GM21423 (cell line): ENCODE results near the gene SLC25A19.
"Not testable (repeated sequence)": the region's sequence is repeated elsewhere in the genome, so short reads cannot be mapped to it uniquely, and the experiment has no call there.

Experiments
- ATAC-seq: cut with Tn5 transposase; IDR thresholded peaks from one replicate; pipeline ENCODE4 v1.9.1; 2021; ENCODE audit warnings: mild to moderate bottlenecking, moderate library complexity; ENCODE audit not compliant: unreplicated experiment

SLC25A19 gene

DNA sequence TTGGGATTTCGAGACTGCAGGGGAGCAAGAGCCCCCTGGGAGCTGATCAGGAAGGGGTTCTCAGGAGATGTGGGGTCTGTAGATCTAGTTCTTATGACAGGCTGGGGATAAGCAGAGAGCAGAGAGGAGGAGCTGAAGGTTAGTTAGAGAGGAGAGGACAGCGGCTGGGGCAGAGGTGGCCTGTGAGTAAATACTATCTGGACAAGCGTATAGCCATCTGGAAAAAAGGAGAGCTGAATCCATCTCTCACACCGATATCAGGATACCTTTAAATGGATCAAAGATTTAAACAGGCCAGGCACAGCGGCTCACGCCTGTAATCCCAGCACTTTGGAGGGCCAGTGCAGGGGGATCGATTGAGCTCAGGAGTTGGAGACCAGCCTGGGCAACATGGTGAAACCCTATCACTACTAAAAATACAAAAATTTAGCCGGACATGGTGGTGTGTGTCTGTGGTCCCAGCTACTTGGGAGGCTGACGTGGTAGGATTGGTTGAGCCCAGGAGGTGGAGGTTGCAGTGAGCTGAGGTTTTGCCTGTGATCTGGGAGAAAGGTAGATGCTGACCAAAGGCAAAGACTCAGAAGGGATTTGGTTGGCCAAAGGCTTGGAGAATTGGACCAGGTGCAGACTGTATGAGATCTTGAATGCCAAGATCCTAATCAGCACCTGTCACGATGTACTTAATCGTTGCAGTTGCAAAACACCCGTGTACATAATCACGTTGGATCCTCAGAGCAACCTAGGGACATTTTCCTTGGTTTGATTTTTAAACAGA lies 18.9 kb upstream of the SLC25A19 start:
- no peak for ATAC-seq

DNA sequence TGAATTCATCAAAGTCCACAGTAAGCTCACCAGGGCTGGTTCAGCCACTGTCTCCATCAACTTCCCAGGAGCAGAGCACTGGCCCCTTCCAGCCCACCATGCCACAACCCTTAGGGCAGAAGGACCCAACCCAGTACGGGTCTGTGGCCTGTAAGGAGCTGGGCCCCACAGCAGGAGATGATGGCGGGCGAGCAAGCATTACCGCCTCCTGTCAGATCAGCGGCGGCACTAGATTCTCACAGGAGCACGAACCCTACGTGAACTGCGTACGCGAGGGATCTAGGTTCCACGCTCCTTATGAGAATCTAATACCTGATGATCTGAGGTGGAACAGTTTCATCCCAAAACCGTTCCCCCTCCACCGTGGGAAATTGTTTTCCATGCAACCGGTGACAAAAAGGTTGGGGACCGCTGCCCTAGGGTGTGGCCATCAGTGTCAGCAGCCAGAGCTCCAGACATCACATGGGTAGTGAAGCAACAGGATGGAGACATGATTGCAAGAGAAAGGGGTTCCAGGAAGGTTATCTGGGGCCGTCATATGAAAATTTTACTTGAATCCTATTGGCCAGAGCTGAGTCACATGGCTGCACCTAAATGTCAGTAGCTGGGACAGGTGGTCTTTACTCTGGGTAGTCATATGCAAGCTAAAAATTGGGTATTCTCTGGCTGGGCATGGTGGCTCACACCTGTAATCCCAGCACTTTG lies 12.4 kb upstream of the SLC25A19 start:
- ATAC-seq = no peak

DNA sequence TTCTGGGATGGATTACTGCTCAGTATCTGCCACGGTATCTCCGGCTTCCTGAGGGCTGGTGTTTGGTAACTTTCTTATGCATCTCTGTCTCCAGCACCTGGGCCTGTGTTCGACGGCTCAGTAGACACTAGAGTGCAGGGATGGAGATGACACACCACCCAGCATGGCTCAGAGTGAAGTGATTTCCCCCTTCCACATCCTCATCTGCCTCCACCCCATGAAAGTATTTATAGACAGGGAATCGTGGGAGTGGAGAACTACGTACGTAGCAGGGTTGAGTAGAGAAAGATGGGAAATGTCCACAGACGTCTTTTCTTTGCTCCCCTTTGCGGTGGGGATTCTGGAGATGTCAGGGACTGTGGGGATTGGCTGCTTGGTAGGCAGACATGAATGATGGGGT lies 11.8 kb upstream of the SLC25A19 start:
- ATAC-seq = no peak

DNA sequence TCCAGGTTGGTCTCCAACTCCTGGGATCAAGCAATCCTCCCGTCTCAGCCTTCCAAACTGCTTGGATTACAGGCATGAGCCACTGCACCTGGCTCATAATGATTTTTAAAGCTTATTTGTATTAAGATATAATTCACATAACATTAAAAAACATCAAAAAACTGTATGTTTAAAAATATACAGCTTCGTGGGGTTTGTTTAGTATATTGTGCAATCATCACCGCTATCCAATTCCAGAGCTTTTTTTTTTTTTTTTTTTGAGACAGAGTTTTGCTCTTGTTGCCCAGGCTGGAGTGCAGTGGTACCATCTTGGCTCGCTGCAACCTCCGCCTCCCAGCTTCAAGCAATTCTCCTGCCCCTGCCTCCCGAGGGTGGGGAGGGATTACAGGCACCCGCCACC lies 11.0 kb upstream of the SLC25A19 start:
- ATAC-seq = no peak

DNA sequence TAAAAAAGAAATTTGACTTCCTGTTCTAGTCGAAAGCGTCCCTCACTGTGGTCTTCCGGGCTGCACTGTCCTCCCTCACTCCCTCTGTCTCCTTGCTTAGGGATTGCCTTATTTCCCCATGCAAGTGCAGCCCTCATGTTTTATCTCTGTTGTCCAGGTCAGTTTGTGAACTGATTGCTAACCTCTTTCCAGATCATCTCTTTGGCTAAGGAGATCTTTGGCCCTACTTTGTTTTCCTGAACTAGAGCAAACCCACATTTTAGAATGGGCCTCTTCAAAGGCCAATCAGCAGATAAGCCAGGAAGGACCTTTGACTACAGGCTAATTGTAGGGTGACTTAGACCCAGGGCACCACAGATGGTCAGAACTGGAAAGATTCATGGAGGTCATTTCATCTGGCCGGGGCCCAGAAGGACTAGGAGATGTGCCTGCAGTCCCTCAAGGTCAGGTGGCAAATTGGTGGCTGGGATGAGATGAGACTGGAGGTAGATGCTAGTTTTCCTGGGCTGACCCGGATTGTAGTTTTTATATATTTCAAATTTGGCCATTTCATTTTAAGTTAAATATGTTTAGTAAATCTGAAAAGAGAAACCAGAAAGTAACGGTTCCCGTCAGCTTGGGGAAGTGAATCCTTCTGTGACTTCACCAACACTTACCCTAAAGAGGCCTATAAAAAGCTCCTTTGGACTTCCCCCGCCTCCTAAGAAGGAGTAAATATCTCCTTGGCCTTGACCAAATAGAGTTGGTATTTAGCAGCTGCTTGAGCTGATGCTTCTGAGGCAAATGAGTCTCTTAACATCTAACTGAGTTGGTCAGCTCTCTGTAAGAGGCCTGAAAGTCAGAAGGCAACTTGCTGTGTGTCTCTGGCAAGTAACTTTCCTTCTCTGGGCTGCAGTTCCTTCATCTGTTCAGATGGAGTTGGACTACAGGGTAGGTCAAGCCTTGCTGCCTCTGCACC lies 6.2 kb upstream of the SLC25A19 start:
- peak; percentile 71 for ATAC-seq

DNA sequence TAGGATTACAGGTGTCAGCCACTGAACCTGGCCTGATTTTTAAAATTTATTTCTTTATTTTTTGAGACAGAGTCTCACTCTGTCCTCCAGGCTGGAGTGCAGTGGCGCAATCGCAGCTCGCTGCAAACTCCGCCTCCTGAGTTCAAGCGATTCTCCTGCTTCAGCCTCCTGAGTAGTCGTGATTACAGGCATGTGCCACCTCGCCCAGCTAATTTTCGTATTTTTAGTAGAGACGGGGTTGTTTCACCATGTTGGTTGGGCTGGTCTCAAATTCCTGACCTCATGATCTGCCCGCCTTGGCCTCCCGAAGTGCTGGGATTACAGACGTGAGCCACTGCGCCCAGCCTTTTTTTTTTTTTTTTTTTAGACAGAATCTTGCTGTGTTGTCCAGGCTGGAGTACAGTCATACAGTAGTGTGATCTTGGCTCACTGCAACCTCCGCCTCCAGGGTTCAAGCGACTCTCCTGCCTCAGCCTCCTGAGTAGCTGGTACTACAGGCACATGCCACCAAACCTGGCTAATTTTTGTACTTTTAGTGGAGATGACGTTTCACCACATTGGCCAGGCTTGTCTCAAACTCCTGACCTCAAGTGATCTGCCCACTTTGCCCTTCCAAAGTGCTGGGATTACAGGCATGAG lies 3.7 kb upstream of the SLC25A19 start:
- ATAC-seq = not testable (repeated sequence)

DNA sequence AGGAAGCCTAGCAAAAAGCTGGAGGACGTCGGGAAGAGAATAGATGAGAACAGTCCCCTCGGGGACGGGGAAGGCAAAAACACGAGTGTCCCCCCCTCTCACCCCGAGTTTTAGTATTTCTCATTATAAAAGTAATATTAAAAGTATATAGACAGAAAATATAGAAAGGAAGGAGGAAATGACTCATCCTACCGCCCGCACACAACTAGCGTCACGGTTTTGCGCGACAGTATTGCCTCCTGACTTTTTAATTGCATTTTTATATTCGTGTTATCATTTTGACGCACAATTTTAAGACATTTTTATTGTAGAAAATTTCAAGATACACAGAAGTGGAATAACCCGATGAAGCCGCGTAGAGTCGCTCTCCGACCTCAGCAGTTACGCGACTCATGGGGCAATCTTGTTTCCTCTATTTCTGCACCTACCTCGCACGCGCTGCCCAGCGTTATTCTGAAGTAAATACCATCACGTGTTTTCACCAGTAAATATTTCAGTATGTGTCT lies 652 bp upstream of the SLC25A19 start:
- ATAC-seq = peak; percentile 30

DNA sequence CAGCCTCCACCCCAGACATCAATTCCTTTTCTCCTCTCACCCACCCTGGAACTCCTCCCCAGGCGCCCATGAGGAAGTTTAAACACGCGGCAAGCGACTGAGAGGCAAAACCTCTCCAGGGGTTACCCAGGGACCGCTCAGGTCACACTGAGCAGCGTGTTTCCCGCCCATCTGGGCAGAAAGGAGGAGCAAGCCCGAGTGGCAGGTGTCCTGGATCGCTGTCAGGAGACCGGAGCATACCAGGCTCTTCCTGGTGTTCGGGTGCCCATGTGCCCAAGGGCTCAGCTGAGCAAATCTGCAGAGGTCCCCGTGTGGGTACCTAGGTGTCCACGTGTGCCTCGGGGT lies 491 bp downstream of the SLC25A19 start:
- no peak for ATAC-seq

DNA sequence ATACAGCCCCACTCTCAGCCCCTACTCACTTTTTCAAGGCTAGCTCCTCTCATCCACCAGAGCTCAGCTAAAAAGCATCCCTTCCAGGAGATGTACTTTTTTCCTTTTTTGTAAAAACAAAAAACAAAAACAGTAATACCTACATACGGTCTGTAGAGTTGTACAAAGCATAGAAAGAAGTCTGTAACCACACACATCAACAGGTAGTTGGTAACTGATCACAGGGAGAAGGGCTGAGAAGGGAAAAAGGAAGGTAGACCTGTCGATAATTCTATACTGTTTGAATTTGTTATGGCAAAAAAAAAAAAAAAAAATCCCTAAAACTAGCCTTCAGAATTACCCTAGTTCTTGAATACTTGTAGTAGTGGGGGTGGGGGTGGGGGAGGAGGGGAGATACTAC lies 874 bp downstream of the SLC25A19 start:
- ATAC-seq = no peak

DNA sequence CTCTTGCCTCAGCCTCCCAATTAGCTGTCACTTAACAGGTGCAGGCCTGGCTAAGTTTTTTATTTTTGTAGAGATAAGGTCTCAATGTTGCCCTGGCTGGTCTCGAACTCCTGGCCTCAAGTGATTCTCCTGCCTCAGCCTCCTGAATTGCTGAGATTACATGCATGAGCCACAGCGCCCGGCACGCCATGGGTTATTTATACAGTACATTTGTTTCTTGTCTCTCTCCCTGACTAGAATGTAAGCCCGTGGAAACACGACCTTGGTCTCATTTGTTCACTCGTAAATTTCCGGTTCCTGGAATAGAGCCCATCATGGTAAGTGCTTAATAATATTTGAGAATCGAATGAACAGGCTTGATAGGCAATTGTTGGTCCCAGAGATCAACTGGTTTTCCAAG lies 2.0 kb downstream of the SLC25A19 start:
- ATAC-seq = no peak

DNA sequence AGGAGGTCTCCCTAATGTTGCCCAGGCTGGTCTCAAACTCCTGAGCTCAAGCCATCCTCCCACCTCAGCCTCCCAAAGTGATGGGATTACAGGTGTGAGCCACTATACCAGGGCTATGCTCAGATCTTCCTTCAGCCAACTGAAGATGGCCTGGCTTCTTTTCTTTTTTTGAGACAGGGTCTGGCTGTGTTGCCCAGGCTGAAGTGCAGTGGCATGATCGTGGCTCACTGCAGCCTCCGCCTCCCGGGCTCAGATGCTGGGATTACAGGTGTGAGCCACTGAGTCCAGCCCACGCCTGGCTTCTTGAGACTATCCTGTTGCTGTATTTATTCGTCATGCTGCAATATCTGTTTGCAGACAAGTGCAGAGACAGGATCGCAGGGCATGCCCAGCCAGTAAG lies 4.1 kb downstream of the SLC25A19 start:
- no peak for ATAC-seq

DNA sequence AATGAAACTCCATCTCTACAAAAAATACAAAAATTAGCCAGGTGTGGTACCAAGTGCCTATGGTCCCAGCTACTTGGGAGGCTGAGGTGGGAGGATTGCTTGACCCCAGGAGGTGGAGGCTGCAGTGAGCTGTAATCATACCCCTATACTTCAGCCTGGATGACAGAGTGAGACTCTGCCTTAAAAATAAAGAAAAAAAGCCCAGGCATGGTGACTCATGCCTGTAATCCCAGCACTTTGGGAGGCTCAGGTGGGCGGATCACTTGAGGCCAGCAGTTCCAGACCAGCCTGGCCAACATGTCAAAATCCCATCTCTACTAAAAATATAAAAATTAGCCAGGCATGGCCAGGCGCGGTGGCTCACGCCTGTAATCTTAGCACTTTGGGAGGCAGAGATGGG lies 9.0 kb downstream of the SLC25A19 start:
- not testable (repeated sequence) for ATAC-seq

DNA sequence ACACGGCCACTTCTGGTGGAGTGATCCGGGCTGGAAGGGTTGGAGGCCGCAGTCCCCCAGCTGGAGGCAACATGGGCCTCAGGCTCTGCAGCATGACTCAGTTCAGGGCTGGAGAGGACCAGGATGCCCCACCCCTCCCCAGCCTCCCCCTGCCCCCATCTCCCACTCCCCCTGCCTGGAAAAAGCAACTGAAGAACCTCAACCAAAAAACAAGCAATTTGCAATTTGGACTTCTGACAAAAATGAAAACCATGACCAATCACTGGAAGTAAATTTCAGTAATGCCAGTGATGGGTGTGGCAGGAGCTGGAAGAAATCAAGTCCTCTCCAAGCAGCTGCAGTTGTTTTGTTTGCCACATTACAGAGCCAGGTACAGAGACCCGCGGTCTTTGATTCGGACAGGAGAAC lies 11.6 kb downstream of the SLC25A19 start:
- no peak for ATAC-seq

DNA sequence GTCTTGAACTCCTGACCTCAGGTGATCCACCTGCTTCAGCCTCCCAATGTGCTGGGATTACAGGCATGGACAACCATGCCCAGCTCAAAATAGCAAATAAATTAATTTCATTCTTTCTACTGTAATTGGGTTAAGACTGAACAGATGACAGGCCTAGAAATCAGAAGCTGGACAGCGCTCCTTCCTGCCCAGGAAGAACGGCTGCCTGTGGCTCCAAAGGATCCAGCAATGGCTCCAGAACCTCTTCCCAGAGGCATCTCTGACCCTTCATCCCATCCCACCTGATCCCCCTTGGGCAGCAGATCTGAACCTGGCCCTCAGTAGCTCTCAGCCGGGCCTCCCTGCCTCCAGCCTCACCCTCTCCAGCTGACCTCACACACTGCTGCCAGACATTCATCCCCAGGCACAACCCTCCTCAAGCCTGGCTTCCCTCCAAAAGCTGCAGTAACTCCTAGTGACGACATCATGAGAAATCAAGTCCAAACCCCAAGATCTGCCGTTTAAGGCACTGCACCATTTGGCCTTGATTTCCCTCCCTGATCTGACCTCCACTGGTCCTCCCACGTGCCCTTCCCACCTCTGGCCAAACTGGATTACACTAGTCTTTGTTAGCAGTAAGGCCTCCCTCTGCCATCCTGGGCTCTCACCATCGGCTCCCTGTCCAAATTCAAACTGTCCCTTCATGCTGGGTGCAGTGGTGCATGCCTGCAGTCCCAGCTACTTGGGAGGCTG lies 15.1 kb downstream of the SLC25A19 start:
- no peak for ATAC-seq

DNA sequence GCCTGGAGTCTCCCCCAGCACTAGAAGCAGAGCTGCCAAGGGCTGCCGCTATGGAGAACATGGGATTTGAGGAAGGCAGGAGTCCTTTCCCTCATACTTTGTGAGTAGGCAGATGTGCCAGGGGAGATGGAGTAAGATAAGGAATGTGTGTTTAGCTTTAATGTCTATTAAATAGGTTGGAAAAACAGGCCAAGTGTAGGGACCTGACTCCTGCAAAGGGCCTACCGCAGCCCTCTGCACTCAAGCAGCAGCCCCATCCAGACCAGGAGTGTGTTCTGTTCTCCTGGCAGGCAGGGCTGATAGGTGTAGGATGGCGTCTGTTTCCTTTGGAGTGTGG lies 16.4 kb downstream of the SLC25A19 start:
- no peak for ATAC-seq

DNA sequence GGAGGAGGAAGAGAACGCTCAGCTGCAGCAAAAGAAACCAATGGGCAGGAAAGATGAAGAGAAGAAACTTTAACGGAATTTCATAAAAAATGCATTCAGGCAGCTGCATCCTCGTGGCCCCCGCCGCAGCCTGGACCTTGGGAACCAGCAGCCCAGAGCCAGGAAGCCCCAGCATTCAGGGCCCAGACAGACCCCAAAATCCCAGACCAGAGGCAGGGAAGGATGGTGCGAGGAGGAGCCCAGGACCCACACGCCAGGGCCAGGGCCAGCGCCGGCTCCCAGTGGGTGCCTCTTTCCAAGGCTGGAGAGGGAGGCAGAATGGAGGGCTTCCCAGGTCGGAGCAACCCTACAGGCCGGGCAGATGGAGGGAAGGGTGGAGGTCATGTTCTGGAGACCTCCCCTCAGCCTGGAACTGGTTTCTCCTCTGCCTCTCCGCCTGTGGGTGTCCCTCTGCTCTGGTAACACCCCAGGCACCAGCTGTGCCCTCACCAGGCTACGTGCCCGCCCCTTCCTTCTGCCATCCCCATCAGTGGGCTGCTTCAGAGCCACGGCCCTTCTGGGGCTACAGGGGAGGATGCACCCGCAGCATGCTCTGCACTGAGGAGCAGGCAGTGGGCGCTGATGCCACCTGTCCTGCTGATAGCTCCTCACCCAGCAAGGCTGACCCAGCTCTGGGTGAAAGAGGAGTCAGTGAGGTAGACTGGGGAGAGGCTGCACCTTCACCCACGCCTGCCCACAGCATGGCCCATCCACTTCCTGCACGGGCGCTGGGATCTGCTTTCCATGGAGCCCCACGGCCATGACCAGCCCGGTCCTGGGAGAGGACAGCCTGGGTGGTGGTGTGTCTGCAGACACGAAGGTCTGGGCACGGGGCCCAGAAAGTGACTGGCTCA lies 17.0 kb downstream of the SLC25A19 start:
- ATAC-seq = no peak

DNA sequence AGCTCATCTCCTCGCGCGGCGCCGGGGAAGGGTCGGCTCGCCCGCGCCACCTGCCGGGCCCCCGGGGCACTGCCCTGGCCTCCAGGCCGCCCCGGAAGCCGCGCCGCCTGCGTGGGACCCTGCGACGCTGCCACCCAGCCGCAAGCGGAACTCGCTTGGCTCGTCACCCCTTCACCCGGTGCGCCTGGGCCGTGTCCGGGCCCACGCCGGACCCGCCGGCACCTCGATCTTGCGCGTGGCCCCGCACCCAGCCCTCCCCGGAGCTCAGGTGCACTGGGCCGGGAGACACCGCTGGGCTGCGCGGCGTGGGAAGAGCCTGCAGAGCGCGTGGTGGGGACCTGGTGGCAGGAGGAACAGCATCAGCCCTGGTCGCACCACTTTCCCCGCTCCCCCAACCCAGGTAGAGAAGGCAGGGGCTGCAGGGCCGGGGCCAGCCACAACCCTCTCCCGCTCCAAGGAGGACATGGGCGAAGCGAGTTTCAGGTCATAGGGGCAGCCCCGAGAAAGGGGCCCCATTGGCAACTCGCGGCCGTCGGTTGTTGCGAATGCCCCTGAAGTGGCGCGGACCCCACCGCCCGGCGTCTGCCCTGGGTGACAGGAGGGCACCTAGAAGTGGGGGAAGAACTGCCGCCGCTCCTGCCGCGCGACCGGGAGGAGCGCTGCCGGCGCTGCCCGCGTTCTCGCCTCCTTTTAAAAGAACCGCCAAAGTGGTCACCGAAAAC lies 17.8 kb downstream of the SLC25A19 start:
- peak; percentile 59 for ATAC-seq

DNA sequence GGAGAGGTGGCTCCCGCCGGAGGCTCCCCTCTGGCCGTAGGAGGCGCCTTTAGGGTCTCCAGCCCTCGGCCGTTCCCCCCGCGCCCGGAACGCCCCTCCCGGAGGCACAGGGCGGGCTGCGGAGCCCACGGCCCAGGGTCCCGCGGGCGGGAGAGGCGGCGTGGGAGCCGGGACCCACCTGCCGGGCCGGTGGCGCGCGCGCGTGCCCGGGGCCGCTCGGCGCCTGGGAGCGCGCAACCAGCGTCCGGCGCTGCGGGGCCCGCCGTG lies 18.3 kb downstream of the SLC25A19 start, which contains the start of gene MIF4GD:
Gene MIF4GD, minus strand, starts transcription at position 266 of the 267 bp plus-strand sequence. CDS start 1,036 bp downstream, outside the sequence.
- peak; percentile 15 for ATAC-seq
